Bronchial epithelial cell (primary cell): ENCODE measurements around the gene ARFIP1. TPM values are rescaled to one million over a fixed set of nuclear protein-coding genes. Genes with fewer than 3 reads are reported as not detected.

Experiments used
- DNase-seq: peaks from one replicate; pipeline ENCODE4 v3.0.0-alpha.2; 2010; ENCODE audit warnings: low read depth
- FAIRE-seq: peaks from 2 replicates; lab custom pipeline; 2011; peaks lifted over from hg19 to GRCh38; lab: Jason Lieb, UNC
- H3K27me3 ChIP-seq: 2 replicates; pipeline ENCODE4 v1.5.1; 2011; ENCODE audit warnings: low read length; ENCODE audit not compliant: control insufficient read depth, insufficient read depth
- H3K36me3 ChIP-seq: 2 replicates; pipeline ENCODE4 v1.5.1; 2011; ENCODE audit warnings: low read length; ENCODE audit not compliant: control insufficient read depth, insufficient read depth
- H3K4me3 ChIP-seq: 2 replicates; pipeline ENCODE4 v1.5.1; 2011; ENCODE audit warnings: mild to moderate bottlenecking, low read depth, low read length, control low read depth
- CTCF ChIP-seq: IDR thresholded peaks from 2 replicates; pipeline ENCODE4 v1.5.1; 2011; ENCODE audit warnings: mild to moderate bottlenecking, moderate library complexity, low read length, control low read depth, inconsistent platforms; ENCODE audit not compliant: insufficient read depth, severe bottlenecking
- total RNA-seq: library from RNA; depleted of rRNA; stranded (reverse); fragments of >200 nt; gene quantifications from 2 replicates; pipeline ENCODE4 v1.2.1, GENCODE V29; 2014

ARFIP1 gene
- total RNA-seq, 1 donor from 2014 or later, result 35.8 TPM

GRCh38 chr4:152778656-152779512 is 870 bp upstream of the ARFIP1 start:
- TF ChIP-seq CTCF, result no peak
- Histone ChIP-seq H3K27me3 (no peaks in the 10 kb centered on the region), H3K4me3 (peak overlapping the region; percentile 74), H3K36me3 (peaks cover 2% of the 10 kb centered on the region)
- FAIRE-seq, result no peak
- peak; percentile 27 for DNase-seq

GRCh38 chr4:152780267-152780778 is 569 bp downstream of the ARFIP1 start:
- FAIRE-seq (no peak), DNase-seq (no peak)
- H3K4me3 ChIP-seq, result peak overlapping the region; percentile 74

GRCh38 chr4:152784490-152785350 is 5.0 kb downstream of the ARFIP1 start:
- DNase-seq (peak; percentile 30), FAIRE-seq (no peak)
- Histone ChIP-seq H3K27me3 (no peaks in the 10 kb centered on the region), H3K4me3 (no peak overlapping the region), H3K36me3 (peaks cover 2% of the 10 kb centered on the region)
- no peak for TF ChIP-seq CTCF

More at GRCh38 chr4:152780267-152780778, 569 bp downstream of the ARFIP1 start:
- no peaks in the 10 kb centered on the region for H3K27me3 ChIP-seq
- TF ChIP-seq CTCF, result no peak
- peaks cover 2% of the 10 kb centered on the region for H3K36me3 ChIP-seq

GRCh38 chr4:152785639-152786615 is 6.2 kb downstream of the ARFIP1 start:
- no peak for TF ChIP-seq CTCF
- H3K27me3 ChIP-seq, result no peaks in the 10 kb centered on the region
- H3K36me3 ChIP-seq, result peaks cover 2% of the 10 kb centered on the region
- H3K4me3 ChIP-seq, result no peak overlapping the region
- DNase-seq, result no peak
- FAIRE-seq, result no peak

GRCh38 chr4:152786627-152787026 is 6.9 kb downstream of the ARFIP1 start:
- FAIRE-seq (no peak), DNase-seq (no peak)
- Histone ChIP-seq H3K4me3 (no peak overlapping the region), H3K27me3 (no peaks in the 10 kb centered on the region), H3K36me3 (peaks cover 2% of the 10 kb centered on the region)
- no peak for TF ChIP-seq CTCF
